Pancreas (tissue), 10 donors: Measurements from ENCODE around the gene FAM228B. TPM values are rescaled to one million over a fixed set of nuclear protein-coding genes. Genes with fewer than 3 reads are reported as not detected.

Experiments used
- ATAC-seq, 4 donors: fragments of 200-7000 bp; cut with Tn5 transposase; one replicate each; pipeline versions ENCODE4 v1.8.0 to v1.9.1; 2020; ENCODE audit warnings: mild to moderate bottlenecking in 4 of 4, moderate library complexity in 4 of 4
- DNase-seq, 6 donors: peaks; one replicate each; pipeline ENCODE4 v3.0.0-alpha.2; 2020
- FAIRE-seq: peaks from 2 replicates; lab custom pipeline; 2012; peaks lifted over from hg19 to GRCh38; lab: Jason Lieb, UNC
- H3K27ac ChIP-seq, 4 donors: fragments of 200-600 bp; sonication (generic); 1 replicate in 3 of 4; 2 replicates in 1 of 4; pipeline versions ENCODE4 v1.5.0 to v1.8.0; 2020
- H3K27me3 ChIP-seq, 4 donors: fragments of 200-600 bp; one replicate each; pipeline ENCODE4 v1.8.0; 2021
- H3K36me3 ChIP-seq, 3 donors: fragments of 200-600 bp; sonication (generic) in 1 of 3; one replicate each; pipeline versions ENCODE4 v1.5.0 to v1.8.0; 2020 to 2021
- H3K4me1 ChIP-seq, 3 donors: fragments of 200-600 bp; one replicate each; pipeline ENCODE4 v1.8.0; 2021
- H3K4me3 ChIP-seq, 4 donors: fragments of 200-600 bp; sonication (generic) in 2 of 4; one replicate each; pipeline versions ENCODE4 v1.5.0 to v1.8.0; 2020 to 2021
- H3K9me3 ChIP-seq, 4 donors: fragments of 200-600 bp; one replicate each; pipeline ENCODE4 v1.8.0; 2021
- WGBS, 2 donors: extraction: QIAGEN DNeasy Blood & Tissue Kit; methylation state at CpG; one replicate each; pipeline ENCODE4 v1.1.7; 2013; 5-methylcytosine and 5-hydroxymethylcytosine counted together
- intact Hi-C, 3 donors: fragments of 100-400 bp; cut with DNase I; formaldehyde crosslinking; loops; one replicate each; pipeline versions ENCODE4 v1.11.1 to v1.14.2; 2022
- polyA plus RNA-seq, 2 donors: library from polyadenylated mRNA; stranded (reverse); fragments of 200-250 nt; gene quantifications; one replicate each; pipeline ENCODE4 v1.2.3, GENCODE V29; 2013
- total RNA-seq, 6 donors: library from RNA; stranded (reverse); fragmentation: NEBNext Ultra II Directional in 4 of 6; extraction: Animal tissue kit (Norgen Biotek cat#: 25700) in 4 of 6; gene quantifications; one replicate each; pipeline versions ENCODE4 v1.2.1 to v1.2.4, GENCODE V29; 2021 to 2023
- TF ChIP-seq, protein P1 (sequence below), 4 donors: fragments of 200-600 bp; sonication (generic) in 3 of 4; IDR thresholded peaks; one replicate each; pipeline versions ENCODE4 v1.5.0 to v1.8.0; 2021; ENCODE audit warnings: antibody characterized with exemption in 4 of 4
- donor health status: healthy with polysubstance abuse.
- donor health status: DM: no; HTN: no; CAD: no; lungs with moderate emphysema.
- donor health status: DM: no; HTN: no; CAD: no.
- donor health status: control.
- donor health status: control.
- donor health status: Bipolar disorder and iron deficiency.
- donor health status: DM: yes; HTN: yes; CAD: no.
- donor health status: DM: no; HTN: no; CAD: no.
- donor health status: DM: no; HTN: no; CAD: no.
- donor health status: DM: yes; HTN: yes; CAD: no.

Gene FAM228B
- total and polyA plus RNA-seq, 8 donors: 5.8 to 31.4 (median 9.0) TPM

DNA sequence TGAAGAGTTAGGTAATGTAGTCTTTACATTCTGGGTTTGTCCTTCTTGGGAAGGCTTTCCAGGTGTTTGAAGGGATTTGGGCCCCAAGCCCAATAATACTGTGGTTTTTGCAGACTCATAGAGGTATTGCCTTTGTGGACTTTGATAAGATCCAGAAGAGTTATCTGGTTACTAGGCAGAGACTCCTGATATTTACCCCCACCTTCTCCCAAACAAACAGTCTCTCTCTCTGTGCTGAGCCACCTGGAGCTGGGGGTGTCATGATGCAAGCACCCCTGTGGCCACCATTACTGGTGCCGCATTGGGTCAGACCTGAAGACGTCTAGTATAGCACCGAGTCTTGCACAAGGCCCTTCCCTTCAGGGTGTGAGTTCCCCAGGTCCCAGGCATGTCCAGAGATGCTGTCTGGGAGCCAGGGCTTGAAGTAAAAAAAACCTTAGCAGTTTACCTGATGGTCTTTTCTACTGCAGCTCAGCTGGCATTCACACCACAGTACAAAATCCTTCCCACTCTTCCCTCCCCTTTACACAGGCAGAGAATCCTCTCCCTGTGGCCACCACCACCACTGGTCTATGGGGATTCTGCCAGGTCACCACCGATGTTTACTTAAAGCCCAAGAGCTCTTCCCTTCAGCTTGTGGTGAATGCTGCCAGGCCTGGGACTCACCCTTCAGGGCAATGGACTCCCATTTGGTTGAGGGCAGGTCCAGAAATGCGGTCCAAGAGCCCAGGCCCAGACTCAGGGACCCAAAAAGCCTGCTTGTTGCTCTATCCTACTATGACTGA lies 29.3 kb downstream of the FAM228B start:
- Histone ChIP-seq H3K9me3 (no peaks in the 10 kb centered on the region), H3K4me1 (no peaks in the 10 kb centered on the region), H3K27me3 (no peaks in the 10 kb centered on the region), H3K4me3 (no peak overlapping the region), H3K27ac (no peak overlapping the region), H3K36me3 (peaks cover 0 to 4% (median 0%) of the 10 kb centered on the region in 3 donors)
- 87 to 98% methylated on average over 5 of the region's 5 CpGs for WGBS, 2 donors
- no peak for ATAC-seq
- intact Hi-C loops: no loop called here
- no peak for DNase-seq
- FAIRE-seq: no peak
- TF ChIP-seq, protein P1, sequence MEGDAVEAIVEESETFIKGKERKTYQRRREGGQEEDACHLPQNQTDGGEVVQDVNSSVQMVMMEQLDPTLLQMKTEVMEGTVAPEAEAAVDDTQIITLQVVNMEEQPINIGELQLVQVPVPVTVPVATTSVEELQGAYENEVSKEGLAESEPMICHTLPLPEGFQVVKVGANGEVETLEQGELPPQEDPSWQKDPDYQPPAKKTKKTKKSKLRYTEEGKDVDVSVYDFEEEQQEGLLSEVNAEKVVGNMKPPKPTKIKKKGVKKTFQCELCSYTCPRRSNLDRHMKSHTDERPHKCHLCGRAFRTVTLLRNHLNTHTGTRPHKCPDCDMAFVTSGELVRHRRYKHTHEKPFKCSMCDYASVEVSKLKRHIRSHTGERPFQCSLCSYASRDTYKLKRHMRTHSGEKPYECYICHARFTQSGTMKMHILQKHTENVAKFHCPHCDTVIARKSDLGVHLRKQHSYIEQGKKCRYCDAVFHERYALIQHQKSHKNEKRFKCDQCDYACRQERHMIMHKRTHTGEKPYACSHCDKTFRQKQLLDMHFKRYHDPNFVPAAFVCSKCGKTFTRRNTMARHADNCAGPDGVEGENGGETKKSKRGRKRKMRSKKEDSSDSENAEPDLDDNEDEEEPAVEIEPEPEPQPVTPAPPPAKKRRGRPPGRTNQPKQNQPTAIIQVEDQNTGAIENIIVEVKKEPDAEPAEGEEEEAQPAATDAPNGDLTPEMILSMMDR (IDR thresholded peaks at IDR 0.05): no peak

DNA sequence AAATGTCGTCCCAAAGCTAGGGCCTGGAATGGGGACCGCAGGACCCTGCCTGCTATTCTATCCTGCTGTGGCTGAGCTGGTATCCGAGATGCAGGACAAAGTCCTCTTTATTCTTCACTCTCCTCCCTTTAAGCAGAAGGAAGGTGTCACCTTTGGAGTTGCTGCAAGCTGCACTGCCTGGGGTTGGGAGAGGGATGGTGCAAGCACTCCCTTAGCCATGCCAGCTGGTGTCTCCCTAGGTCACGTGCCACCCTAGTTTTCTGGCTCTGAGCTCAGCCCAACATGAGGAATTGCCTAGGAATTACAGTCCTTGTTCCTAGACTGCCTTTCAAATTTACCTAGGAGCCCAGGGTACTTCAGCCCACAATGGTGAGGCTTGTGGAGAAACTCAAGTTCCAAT lies 30.2 kb downstream of the FAM228B start:
- WGBS, 2 donors: 88 to 89% methylated on average over 4 of the region's 4 CpGs
- no peak for DNase-seq
- H3K36me3 ChIP-seq: no peaks in the 10 kb centered on the region
- no peak for ATAC-seq
- no peaks in the 10 kb centered on the region for H3K9me3 ChIP-seq
- no peaks in the 10 kb centered on the region for H3K27me3 ChIP-seq
- H3K4me3 ChIP-seq: no peak overlapping the region
- no peak overlapping the region for H3K27ac ChIP-seq
- no peak for FAIRE-seq
- TF ChIP-seq, protein P1 (IDR thresholded peaks at IDR 0.05): no peak
- H3K4me1 ChIP-seq: no peaks in the 10 kb centered on the region
- intact Hi-C loops: no loop called here

- H3K27me3 ChIP-seq: no peaks in the 10 kb centered on the region
- no peak overlapping the region for H3K4me3 ChIP-seq
- ATAC-seq (no peak), FAIRE-seq (no peak), DNase-seq (no peak)
- TF ChIP-seq, protein P1 (IDR thresholded peaks at IDR 0.05): no peak
- no peaks in the 10 kb centered on the region for H3K9me3 ChIP-seq
- no peak overlapping the region for H3K27ac ChIP-seq
- intact Hi-C loops: no loop called here
- H3K4me1 ChIP-seq: no peaks in the 10 kb centered on the region
- 59 to 63% methylated on average over 5 of the region's 5 CpGs for WGBS, 2 donors
- H3K36me3 ChIP-seq: no peaks in the 10 kb centered on the region
Observed at GRCh38 chr2:24158131-24158530, 34.9 kb downstream of the FAM228B start.

DNA sequence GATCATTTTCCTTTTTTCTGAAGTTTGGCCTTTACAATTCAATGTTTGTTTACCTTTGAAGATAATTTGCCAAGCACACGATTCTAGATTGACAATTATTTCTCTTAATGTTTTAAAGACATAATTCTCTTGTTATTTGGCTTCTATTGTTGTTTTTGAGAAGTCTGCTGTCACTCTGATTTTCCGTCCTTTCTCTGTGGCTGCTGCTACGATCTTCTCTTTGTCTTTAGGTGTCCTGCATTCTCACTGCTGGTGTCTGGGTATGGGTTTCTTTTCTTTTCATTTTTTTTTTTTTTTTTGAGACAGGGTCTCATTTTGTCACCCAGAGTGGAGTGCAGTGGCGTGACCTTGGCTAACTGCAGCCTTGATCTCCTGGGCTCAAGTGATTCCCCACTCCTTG lies 36.4 kb downstream of the FAM228B start:
- no peak for FAIRE-seq
- intact Hi-C loops: no loop called here

DNA sequence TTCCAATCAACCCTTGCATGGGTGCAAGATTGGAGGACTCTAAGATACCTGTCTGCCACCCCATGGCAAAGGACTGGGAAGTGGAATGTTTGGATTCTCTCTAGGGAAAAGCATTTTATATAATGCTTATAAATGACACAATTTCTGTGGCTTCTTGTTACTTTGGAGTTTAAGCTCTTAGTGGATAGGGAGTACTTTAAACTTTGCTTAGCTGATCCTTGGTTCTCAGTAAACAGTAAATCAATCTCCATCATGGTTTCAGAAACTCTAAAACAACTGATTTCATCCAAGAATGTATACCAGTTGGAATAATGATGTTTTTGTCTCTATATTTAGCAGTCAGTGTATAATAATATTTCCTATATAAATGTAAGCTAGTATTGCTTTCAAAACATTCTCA lies 37.5 kb downstream of the FAM228B start:
- H3K27ac ChIP-seq: no peak overlapping the region
- FAIRE-seq: no peak

More for the DNA sequence above, 36.4 kb downstream of the FAM228B start:
- WGBS, 2 donors: 78 to 79% methylated on average over 4 of the region's 4 CpGs
- H3K27ac ChIP-seq: no peak overlapping the region
- no peaks in the 10 kb centered on the region for H3K36me3 ChIP-seq
- no peaks in the 10 kb centered on the region for H3K27me3 ChIP-seq
- no peaks in the 10 kb centered on the region for H3K4me1 ChIP-seq
- no peak overlapping the region for H3K4me3 ChIP-seq
- no peaks in the 10 kb centered on the region for H3K9me3 ChIP-seq
- TF ChIP-seq, protein P1 (IDR thresholded peaks at IDR 0.05): no peak
- DNase-seq (no peak), ATAC-seq (no peak)

More for the DNA sequence above, 37.5 kb downstream of the FAM228B start:
- no peaks in the 10 kb centered on the region for H3K4me1 ChIP-seq
- no peaks in the 10 kb centered on the region for H3K27me3 ChIP-seq
- H3K9me3 ChIP-seq: no peaks in the 10 kb centered on the region
- H3K36me3 ChIP-seq: no peaks in the 10 kb centered on the region
- ATAC-seq (no peak), DNase-seq (no peak)
- TF ChIP-seq, protein P1 (IDR thresholded peaks at IDR 0.05): no peak
- H3K4me3 ChIP-seq: no peak overlapping the region
- intact Hi-C loops: no loop called here
